GM19023 (cell line): ENCODE results near the gene HCFC1.
A peak's percentile ranks its signal among the peaks of the same experiment; 100 is the strongest.

Experiments
- ATAC-seq: cut with Tn5 transposase; IDR thresholded peaks from one replicate; pipeline ENCODE4 v1.9.1; 2021; ENCODE audit warnings: mild to moderate bottlenecking, moderate library complexity; ENCODE audit not compliant: unreplicated experiment

The HCFC1 gene

GRCh38 chrX:153971450-153972367 is at the start of gene HCFC1:
Gene HCFC1, minus strand, starts transcription at chrX:153971818. Its CDS starts 978 bp downstream, at chrX:153970840.
- peak; percentile 43 for ATAC-seq

- no peak for ATAC-seq
These were observed 49.6 kb upstream of the HCFC1 start for GRCh38 chrX:154021131-154021611.

GRCh38 chrX:154020536-154021115 is 49.0 kb upstream of the HCFC1 start:
- ATAC-seq: no peak

DNA sequence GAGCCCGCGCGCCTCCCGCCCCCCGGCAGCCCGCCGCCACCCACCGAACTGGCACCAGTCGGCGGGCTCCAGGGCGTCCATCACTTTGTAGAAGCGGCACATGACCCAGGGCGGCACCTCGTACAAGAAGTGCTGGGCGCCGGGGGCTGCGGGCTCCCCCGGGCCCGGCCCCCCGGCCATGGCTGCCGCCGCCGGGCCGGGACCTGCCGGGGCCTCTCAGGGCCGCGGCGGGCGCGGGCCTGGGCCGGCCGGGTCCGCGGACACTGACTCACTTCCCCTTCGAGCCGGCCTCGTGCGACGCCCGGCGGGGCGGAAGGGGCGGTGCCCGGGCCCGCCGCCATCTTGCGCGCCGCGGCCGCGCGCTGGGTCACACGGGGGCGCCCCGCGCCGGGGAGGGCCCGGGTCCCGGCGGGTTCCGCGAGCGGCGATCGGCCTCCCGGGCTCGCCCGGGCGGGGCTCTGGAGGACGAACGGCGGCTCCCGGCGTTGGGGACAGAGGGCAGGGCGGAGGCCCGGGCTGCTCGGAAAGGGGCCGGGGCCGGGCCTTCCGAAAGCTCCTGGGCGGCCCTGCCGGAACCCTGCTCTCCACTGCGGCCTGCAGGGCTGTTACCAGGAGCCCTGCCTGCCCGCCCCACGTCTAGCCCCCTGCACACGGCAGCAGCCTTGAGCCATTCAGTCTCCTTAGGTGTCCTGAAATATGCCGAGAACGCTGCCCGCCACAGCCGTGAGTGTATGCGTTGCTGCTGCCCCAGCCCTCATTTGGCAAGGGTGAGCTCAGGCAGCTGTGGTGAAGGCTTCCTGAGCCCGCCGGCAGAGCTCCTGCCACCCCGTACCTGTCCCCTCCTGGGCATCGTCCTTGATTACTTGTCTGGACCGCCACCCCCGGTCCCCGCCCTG is 48.3 kb upstream of the HCFC1 start, which contains the start of gene IRAK1:
Gene IRAK1, minus strand, starts transcription at position 270 of the 896 bp plus-strand sequence. Its CDS starts 90 bp downstream, at position 180.
- ATAC-seq: peak; percentile 71

- ATAC-seq: peak; percentile 15
These were observed 47.5 kb upstream of the HCFC1 start for GRCh38 chrX:154019061-154019621.

- ATAC-seq: no peak
These were observed 47.0 kb upstream of the HCFC1 start for GRCh38 chrX:154018518-154019060.

DNA sequence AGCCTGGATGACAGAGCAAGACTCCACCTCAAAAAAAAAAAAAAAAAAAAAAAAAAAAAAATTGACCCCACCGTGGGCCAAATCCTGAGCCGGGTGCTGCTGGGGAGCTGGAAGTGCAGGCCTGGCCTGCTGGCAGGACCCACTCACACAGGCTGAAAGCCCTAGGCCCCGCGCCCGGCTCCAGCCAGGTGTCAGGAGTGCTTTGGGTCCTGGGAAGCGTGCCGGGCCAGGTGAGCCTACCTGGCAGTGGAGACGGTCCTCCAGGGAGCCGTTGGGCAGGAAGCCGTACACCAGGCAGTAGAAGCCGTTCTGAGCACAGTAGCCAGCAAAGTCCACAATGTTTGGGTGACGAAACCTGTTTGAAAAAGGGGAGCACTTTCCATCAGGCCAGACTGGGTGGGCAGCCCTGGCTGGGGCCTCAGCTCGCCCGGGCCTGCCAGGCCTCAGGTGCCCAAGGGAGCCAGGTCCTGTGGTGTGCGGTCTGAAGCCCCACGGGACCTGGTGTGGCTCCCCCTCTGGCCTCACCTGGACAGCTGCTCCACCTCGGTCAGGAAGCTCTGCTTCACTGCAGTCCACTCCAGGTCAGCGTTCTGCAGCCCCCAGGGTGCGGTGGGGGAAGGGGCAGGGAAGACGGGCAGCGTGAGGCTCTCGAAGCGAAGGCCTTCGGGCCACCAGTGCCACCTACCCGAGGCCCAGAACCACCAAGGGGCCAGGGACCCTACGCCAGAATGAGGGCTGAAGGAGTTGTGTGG is 46.3 kb upstream of the HCFC1 start:
- ATAC-seq: no peak

GRCh38 chrX:154016366-154017076 is 44.9 kb upstream of the HCFC1 start:
- no peak for ATAC-seq

DNA sequence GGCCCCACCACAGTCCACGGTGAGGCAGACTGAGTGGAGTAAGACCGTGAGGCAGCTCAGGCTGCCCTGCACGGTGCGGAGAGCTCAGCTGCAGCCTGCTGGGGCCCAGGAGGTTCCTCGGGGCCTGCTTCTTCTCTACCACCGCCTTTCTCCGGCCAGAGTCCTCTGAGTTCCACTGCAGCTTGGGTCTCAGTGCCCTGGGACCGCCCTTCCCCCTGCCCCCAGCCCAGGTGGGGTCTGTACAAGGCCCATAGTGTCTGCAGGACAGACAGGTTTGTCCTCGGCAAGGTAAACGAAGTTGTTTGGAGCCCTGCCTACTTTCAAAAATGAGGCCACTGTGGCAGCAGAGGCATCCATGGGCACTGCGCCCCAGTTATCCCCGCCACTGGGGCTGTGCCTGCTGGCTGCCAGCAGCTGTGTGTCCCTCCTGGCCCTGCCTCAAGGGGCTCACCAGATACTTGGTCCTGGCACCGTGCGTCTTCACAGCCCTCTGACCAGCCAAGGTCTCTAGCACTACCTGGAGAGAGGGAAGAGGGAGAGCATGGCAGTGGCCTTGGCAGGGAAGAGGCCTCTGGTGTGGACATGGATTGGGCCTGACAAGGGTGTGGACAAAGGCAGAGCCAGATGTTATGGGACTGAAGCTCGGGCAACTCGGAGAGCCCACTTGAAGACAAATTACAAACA is 44.1 kb upstream of the HCFC1 start:
- ATAC-seq: no peak

DNA sequence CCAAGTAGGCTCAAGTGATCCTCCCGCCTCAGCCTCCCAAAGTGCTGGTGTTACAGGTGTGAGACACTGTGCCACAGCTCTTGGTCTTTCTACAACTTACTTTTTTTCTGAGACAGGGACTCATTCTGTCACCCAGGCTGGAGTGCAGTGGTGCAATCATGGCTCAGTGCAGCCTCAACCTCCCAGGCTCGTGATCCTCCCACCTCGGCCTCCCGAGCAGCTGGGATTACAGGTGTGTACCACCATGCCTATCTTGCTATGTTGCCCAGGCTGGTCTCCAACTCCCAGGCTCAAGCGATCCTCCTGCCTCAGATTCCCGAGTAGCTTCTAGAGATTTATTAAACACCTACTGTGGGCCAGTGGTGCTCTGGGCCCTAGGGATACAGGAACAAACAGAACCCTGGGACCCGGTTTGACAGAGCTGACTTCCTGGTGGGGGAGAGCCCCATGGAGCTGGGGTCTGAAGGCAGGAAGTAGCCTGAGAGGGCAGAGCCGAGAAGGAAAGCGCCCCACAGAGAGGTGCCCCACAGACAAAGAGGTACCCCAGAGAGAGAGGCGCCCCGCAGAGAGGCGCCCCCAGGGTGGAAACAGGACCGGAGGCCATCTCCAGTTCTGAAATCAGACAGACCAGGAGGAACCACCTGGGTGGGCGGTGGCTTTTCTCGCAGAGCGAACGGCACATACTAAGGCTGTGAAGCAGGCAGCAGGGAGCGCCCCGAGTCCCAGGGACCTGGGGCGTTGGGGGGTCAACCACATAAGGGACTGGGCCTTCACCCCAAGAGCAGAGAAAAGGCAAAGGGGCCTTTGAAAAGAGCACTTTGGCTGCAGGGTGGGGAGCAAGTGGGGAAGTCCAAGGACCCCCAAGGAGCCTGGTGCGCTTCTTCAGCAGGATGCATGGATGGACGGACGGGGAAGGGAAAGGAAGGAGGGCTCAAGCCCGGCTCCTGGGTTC is 43.1 kb upstream of the HCFC1 start:
- ATAC-seq: no peak

DNA sequence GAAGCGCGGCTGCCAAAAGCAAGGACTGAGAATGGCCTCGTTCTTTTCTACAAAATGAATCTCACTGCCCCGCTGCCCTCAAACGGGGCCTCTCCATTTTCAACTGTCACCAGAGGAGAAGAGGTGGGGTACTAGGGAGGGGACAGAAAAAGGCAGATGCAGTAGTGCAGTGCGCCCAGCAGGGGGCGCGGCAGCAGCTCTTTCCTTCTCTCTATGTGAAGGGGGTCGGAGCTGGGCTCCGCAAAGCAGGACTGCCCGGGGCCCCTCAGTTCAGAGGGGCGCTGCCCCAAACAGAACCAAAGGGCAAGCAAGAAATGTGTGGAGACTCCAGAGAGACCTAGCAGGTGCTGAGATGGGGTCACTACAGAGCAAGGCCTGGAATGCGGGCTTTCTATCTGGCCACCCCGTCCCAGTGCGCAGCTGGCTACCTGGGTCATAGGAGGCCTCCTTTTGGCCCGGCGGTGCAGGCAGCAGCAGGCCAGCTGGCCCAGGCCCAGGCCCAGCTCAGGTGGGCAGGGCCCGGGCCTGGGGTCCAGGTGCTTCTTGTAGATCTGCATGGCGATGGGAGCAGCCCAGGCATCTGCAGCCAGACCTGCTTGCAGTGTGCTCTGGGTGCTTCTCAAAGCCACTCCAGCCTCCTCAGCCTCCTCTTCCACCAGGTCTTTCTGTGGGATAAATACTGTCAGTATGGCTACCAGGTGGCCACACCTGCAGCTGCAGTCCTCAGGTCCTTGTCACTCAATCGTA is 42.2 kb upstream of the HCFC1 start:
- ATAC-seq: no peak

DNA sequence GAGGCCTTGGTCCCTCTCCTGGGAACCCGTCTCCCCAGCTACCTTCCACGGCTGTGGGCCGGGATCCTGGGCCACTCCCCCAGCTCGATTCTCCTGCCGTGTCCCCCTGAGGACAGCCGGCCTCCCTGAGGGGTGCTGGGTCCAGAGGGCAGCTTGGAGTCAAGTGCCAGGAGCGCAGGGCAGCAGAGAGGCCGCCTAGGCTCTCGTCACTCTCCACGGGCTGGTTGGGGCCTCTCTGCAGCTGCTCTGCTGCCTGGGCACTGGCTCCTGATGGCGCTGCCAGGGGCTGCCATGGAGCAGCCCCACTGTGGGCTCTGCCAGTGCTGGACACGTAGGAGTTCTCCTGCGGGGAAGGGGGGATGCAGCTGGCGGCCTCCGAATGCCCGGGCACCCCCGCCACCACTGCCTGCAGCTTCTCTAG is 41.4 kb upstream of the HCFC1 start:
- ATAC-seq: no peak

GRCh38 chrX:154012336-154012991 is 40.8 kb upstream of the HCFC1 start:
- ATAC-seq: no peak

DNA sequence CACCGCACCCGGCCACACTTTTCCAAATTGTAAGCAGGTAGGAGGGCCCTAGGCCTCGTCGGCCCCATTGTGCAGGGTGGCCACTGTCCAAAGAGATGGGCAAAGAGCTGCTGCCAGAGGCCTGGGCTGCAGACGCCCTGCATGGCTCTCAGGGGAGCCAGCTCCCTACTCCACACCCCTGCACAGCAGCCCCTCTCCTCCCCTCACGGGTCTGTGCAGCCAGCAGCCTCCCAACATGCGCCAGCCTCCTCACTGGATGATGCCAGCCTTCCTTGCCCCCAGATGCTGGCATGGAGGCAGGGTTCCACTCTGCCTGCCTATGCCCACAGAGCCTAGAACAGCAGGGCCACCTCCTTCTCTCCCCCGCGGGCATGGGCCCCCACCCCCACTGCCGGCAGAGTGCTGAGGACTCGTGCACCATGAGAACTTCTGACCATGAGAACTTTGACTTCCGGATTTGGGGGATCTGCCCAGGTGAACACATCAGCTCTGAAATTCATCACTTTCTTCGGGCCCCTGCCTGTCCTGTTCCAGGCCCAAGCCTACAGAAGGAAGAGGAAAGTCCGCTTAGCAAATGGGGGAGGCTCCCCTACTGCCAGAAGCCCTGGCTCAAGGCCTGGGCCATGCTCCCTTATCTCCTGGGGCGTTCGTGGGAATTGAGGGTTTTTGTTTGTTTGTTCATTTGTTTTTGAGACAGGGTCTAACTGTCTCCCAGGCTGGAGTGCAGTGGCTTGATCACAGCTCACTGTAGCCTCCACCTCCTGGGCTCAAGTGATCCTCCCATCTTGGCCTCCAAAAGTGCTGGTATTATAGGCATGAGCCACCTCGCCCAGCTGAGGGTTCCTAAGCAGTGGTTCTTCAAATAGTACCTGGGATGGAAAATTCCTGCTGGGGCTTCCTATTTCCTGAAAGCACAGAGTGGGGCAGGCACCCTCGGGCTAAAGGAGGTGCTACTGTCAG is 40.0 kb upstream of the HCFC1 start:
- no peak for ATAC-seq
